CD4-positive, alpha-beta T cell treated with Interleukin-6 for 4 hours (primary cell): Measurements from ENCODE around the gene CELF1.
A peak's percentile ranks its signal among the peaks of the same experiment; 100 is the strongest.

Experiments
- DNase-seq: peaks from one replicate; pipeline ENCODE4 v3.0.0-alpha.2; 2020; ENCODE audit warnings: mixed read lengths

CELF1 gene

DNA sequence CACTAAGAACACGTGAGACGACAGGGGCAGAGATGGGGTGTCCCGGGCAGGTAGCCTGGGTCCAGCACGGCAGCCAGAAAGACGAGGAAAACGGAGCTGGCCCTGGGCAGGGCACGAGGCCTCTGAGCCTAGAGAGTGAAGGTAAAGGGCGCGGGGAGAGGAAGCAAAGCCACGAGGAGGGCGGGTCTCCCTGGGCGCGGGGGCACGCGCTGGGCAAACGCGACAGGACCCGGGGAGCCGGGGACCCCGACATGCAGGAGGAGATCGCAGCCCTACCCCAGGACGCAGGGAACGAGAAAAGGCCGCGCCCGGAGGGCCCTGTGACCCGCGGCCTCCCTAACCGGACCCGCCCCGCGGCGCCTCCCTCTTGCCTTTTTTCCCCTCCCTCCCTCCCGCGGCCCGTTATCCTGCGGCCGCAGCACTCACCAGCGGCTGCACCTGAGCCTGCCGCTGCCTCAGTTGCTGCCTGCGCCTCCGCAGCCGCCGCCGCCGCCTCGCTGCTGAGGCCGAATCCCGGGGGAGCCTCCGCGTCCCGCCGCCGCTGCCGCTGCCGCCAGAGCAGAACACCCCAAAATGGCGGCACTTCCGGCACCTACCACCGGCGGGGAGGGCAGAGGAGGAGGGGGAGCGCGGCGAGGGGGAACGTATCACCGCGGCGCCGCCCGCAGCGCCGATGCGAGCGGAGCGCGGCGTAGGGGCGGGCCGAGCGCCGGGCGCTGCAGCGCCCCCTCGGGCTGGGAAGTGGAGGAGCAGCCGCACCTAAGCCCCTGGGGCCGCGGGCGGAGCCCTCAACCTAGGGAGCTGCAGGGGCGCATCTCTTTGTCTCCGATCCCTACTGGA is at the start of gene CELF1:
TSS of gene CELF1 (minus strand) at position 567 of the 840 bp plus-strand sequence. CDS start 53,609 bp downstream, outside the sequence.
- DNase-seq = peak; percentile 93

DNA sequence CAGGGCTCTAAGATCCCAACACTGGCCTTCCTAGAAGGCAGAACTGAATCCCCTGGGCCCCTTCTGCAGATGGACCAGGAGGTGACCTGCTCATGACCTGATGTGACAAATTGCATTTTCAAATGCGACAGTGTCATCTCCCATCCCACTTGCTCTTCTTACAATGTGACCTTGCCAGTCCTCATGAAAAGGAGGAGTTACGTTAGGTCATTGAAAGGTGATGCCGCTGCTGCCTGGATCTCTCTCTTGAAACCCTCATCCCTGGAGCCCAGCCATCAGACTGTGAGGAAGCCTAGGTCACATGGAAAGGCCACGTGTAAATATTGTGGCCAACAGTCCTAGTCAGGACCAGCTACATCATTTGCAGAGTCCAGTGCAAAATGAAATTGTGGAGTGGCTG is 47.0 kb upstream of the CELF1 start:
- no peak for DNase-seq

DNA sequence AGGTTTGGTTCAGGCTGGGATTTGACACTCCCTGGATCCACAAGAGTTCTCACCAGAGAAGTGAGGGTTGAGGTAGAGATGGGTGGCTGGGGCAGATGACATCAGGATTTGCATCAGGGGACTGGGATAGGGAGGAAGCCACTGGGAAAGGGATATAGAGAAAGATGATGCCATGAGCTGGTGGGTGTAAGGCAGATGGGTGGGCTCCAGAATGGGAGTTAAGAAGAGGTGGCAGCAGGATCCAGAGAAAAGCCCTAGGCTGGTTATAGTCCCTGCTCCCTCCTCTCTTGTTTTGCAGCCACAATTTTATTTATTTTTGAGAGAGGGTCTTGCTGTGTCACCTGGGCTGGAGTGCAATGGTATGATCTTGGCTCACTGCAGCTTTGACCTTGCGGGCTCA is 43.0 kb upstream of the CELF1 start:
- DNase-seq = no peak

DNA sequence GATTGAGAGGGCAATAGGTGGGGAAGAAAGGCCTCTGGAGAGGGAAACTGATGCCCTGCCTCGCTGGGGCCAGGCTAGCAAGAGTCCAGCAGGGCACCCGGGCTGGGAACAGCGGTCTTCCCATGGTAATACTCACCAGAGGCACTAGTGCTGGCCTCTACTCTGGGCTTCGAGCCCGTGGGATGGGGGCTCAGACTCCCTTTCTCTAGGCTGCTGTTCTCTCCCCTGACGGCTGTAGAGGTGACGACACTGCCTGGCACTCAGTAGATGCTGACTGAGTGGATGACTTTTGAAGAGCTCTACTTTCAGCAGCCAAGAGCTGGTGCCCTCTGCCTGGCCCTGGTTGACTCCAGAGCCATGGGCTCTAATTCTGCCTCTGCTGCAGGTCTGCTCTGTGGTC is 42.1 kb upstream of the CELF1 start:
- DNase-seq = no peak

DNA sequence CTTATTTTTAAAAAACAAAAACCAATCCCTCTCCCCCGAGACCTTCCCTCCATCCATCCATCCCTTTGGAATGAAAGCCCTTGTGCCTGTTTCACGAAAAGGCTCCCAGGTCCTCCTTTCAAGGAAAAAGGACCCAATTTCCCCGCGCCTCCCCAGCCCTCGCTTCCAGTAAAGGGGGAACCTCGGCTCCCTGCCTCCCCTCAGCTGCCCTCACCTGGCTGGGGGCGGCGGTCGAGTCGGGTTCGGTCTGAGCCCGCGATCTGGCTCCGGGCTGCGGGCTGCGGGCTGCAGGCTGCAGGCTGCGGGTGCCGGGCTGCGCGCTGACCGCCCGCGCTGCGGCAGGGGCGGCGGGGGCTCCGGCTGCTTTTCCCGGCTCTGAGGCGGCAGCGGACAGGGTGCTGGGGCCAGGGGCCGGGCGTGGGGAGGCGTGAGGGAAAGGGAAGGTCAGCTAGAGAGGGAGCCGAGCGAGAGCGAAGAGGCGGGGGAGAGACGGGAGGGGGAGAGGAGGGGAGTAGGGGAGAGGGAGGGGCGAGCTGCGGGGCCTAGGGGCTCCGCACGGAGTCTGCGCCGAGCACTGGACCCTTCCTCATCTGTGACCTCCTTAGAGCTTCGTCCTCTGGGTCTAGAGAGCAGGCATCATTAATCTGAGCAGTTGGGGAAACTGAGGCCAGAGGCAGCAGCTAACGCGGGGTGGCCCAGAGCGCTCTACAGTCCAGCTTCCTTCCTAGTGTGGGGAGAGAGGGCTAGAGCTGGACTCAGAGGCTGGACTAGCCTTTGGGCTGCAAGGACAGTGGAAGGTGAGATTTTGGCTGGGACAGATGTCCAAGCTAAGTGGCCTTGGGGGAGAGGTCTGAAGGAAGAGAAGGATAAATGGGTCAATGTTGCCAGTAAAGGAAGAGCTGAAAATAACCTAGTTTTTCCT is 41.3 kb upstream of the CELF1 start, which contains the start of gene C1QTNF4:
TSS of gene C1QTNF4 (minus strand) at position 478 of the 922 bp plus-strand sequence. CDS start 3,601 bp downstream, outside the sequence.
- no peak for DNase-seq

DNA sequence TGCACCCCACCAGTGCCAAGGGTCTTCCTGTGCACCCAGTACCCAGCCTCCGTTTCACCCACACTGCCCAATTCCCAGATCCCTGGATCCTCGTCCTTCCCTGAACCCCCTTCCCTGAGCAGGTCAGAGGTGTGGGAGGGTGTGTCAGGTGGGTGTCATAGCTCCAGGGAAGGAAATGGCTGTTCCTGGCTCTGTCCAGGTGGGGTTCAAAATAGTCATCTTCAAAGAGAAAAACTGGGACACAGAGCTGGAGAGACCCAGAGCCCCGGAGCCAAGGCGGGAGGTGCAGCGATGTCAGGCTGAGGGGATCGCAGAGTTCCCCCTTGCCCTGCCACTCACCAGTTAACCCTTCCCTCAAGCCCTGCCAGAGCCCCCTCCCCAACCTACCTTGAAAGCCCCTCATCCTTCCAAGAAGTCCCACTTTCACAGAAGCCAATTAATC is 40.6 kb upstream of the CELF1 start:
- no peak for DNase-seq

DNA sequence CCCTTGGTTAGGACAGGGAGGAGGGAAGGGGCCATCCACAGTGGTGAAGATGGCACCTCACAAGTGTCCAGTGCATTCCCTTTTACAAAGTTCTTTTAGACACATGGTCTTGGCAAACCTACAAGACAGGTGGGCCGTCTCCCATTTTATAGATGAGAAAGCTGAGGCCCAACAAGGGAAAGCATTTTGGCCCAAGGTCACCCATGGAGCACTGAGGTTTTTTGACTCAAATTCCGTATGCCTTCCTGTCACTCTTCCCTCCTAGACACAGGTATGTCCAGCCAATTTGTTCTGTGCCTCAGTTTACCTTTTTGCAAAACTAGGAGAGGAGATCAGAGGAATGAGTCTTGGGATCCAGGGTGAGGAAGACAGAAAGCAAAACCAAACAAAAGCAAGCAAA is 40.0 kb upstream of the CELF1 start:
- DNase-seq = no peak

DNA sequence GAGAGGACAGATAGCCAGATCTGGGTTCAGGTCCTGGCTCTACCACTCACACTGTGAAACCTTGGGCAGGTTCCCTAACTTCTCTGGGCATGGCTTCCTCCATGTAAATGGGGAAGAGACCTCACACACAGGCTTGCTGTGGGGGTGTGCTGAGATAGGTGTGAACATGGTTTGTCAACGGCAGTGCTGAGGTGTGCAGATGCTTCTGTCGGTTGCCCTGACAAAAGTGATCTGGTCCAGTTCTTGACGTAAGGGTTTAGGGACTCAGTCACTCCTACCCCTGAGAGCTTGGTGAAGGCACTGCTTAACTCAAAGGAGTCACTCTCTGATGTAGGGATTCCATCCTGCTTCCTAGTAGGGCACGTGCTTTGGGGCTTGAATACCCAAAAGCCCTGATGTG is 39.3 kb upstream of the CELF1 start:
- DNase-seq = no peak

DNA sequence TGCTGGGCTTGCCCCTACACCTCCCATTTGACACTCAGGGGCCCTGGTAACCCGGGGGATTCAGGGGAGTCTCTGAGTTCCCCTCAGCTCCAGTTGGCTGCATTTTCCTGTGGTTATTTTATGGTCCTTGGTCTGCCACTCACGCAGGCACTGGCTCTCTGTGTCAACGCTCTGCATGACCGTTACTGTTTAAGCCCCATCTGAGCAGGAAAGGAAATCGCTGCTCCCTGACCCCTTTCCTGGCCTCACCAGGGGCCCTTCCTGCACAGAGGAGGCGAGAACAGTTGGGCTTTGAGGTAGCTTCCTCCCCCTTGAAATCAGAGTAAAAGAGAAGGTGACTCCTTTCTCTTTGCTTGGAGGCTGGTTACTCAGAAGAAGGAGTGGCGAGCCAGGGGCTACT is 38.8 kb upstream of the CELF1 start:
- no peak for DNase-seq

DNA sequence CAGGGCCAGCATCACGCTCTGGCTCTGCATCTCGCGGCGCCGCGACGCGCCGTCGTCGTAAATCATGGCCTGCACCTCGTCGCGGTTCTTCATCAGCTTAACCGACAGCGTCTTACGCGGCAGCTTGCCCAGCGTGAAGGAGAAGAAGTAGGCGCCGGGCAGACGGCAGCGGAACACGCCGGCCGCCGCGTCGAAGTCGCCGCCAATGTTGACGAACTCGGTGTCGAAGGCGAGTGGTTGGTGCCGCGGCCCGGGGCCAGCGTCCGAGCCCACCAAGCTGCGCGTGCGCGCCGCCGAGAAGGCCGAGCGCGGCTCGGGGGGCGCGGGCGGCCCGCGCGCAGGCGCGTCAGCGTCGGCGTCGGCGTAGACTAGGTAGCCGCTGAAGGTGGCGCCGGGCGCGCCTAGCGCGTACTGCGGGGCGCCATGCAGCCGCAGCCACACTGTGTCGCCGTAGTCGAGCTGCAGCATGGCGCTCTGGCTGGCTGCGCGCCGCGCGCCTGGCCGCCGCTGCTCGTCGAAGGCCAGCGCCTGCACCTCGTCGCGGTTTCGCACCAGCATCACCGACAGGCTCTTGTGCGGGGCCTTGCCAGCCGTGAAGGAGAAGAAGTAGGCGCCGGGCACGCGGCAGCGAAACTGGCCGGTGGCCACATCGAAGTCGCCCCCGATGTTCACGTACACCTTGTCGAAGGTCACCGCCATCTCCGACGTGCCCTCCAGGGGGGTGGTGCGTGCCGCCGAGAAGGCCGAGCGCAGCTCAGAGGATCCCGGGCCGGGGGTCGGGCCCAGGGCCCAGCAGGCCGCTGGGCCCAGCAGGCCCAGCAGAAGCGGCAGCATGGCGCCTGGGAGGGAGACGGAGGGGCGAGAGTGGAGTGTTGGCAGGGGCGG is 37.3 kb upstream of the CELF1 start:
- no peak for DNase-seq

DNA sequence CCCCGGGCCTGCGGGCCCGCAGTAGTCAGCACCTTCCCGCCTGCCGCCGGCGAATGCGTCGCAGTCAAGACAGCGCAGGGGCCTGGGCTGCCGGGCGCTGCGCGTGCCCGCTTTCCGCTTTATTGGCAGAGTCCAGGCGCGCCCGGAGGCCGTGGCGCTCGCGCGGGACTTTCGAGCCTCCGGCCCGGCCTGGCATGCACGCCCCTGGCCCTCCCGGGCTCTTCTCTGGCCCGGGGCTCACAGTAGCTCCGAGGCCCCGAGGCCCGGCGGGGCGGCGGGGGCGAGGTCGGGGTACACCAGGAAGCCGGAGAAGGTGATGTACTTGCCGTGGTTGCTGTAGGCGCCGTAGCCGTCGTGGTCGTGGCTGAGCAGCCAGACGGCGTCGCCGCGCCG is 36.6 kb upstream of the CELF1 start:
- no peak for DNase-seq

DNA sequence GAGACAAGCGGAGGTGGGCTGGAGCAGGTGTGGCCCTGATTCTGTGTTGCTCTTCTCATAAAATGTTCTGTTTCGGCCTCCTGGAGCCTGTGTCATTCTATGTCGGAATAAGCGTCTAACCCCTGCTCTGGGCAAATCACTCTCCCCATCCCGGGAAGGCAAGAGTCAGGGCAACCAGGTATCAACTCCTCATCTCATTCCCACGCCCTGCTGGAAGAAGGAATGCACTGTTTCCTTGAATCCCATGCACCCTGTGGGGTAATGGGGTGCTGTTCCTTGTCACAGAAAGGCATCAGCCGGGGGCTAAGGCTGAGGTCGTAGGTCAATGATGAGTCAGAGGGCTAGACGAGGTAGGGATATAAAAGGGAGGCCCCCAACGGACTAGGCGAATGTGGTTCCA is 36.2 kb upstream of the CELF1 start:
- no peak for DNase-seq

DNA sequence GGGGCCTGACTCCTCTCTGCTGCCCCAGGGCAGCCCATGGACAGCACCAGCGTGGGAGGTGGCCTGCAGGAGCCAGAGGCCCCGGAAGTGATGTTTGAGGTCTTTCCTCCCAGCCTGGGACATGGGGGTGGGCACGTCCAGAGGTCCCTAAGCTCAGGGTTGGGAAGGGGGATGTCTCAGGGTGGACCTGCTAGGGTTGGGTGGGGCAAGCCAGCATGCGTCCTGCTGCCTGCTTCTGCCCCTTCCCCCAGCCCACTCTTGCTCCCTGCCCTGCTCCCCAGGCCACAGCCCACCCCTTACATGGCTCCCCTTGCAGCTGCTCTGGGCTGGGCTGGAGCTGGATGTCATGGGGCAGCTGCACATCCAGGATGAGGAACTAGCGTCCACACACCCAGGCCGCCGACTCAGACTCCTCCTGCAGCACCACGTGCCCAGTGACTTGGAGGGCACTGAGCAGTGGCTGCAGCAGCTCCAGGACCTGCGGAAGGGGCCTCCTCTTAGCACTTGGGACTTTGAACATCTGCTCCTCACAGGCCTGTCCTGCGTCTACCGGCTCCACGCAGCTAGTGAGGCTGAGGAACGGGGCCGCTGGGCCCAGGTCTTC is 34.9 kb upstream of the CELF1 start:
- no peak for DNase-seq

DNA sequence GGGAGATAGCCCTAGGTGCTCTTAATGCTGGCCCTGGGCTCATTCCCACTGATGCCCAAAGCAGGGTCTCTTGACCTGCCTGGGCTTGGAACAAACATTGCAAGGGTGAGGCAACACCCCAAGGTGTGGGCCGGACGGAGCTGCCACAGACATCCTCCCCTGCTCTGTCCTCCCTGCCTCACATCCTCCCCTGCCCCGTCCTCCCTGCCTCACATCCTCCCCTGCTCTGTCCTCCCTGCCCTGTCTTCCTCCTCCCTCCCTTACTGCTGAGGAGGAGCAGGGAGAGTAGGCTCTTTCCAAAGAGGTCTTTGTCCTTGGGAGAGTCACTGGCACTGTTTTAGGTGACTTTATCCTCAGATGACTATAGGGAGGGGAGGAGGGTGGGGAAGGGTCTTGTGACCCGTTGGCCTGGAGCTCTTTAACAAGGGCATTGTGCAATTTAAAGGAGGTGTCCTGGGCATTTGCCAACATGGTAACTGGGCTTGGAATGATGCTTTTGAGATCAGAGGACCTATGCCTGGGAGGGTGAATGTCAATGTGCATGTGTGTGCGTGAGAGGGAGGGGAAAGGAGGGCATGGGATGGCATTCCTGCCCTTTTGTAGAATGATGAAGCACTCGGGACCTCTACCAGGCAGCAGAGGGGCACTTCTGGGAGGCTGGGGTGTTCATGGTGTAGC is 34.2 kb upstream of the CELF1 start:
- DNase-seq = no peak

DNA sequence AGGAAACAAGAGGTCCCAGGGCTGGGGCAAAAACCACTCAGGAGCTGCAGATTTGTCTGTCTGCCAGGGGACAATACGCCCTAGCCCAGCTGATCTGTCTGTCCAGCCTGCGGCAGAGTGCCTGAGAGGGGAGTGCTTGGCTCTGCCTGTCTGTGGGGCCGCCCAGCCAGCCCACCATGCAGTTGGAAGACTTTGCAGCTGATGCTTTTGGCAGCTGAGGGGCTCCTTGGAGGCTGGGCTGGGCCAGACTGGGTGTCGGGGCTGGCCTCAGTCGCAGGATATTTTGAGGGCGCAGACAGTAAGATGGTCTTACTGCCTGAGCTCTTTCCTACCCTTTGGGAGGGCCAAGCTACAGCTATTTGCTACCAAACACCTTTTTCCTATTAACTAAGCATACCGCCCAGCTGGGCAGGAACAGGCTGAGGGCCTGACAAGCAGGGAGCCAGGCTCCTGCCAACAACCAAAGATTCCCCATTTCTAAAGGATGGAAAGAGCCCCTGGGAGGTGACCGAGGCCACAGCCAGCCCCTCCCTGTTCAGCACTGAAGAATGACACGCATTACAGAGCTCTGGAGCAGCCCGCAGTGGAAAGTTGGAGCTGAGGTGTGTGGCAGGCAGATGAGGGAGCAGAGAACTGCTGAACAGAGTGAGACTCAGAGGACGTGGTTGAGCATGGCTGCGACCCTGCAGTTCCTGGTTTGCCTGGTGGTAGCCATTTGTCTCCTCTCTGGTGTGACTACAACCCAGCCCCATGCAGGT is 33.3 kb upstream of the CELF1 start, which contains the start of gene FAM180B:
TSS of gene FAM180B (plus strand) at position 581 of the 758 bp plus-strand sequence. CDS start at position 672, 91 bp downstream.
- DNase-seq = no peak

DNA sequence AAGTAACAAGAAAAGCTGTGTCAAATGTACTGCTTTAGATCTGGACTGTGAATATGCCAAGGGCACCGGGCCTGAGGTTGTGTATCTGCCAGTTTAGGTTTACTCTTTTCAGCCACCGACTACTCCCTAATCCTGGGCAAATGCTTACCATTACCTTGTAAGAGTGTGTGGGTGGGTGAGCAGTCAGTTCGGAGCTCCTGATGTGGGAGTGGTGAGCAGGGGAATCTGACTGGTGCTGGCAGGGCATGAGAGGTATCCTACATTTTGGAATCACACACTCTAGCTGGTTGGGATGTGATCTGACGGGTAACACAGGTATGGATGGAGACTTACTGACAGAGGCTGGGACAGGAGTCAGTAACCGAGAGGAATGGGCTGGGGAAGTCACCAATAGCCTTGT is 30.9 kb upstream of the CELF1 start:
- no peak for DNase-seq

DNA sequence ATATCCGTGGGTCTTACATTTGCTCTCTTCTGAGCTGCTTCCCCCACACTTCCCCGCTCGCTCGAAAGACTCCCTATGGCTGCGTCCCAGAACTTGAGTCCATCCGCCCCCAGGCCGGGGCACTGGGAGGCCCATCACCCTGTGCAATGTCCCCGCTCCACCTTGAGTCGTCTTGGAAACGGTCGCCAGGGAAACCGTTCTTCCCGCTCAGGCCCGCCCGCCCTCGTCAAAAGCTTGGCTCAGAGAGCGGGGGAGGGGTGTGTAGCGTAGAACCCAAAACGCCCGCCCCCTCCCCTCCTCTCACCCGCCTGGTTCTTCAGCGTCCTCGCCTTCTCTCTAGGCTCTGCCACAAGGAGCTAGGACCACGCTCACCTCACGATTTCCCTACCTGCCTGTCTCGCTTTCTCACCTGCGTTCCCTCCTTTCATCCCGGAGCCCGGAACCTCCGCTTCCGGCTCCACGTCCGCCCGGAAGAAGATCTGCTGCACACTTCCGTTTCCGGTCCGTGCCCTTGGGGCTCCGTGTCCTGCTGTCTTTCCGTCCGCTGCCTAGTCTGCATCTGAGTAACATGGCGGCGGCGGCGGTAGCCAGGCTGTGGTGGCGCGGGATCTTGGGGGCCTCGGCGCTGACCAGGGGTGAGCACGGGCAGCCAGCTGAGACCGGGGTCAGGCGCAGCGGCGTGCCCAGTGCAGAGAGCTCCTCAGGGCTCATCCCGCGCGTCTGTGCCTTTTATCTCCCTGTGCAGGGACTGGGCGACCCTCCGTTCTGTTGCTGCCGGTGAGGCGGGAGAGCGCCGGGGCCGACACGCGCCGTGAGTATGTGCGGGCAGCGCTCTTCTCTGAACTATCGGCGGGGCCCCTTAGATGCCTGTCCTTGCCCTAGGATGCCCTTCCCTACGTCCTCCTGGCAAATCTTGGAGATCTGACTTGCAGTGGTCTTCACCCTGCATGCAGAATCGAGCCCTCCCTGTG is 25.9 kb upstream of the CELF1 start, which contains the start of the genes KBTBD4 and NDUFS3:
TSS of gene KBTBD4 (minus strand) at position 447 of the 971 bp plus-strand sequence. CDS start at position 428, 19 bp downstream.
TSS of gene NDUFS3 (plus strand) at position 551 of the 971 bp plus-strand sequence. CDS start at position 569, 18 bp downstream.
- DNase-seq = peak; percentile 87

DNA sequence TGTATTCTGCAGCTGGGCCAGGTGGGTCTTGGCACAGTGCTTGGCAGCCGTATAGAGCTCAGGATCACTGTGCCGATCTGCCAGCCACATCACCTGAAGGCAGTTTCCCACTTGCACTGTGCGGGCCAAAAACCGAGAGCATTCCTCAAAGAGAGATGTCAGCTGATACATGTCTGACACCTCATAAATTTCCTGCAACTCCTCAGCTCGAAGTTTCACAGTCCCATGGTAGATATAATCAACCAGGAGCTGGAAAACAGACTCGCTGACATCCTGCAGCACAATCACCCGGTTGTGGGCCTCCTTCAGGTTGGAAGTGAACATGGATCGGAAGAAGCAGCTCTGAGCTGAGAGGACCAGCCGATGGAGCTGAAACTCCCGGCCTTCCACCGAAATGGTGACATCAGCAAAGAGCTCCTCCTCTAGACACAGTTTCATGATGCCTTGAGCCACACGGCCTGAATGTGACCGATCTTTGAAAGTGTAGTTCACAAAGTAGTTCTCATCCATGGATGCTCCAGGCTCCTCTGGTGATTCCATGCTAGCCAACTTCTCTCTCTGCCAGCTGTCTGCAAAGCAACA is 24.6 kb upstream of the CELF1 start:
- no peak for DNase-seq

DNA sequence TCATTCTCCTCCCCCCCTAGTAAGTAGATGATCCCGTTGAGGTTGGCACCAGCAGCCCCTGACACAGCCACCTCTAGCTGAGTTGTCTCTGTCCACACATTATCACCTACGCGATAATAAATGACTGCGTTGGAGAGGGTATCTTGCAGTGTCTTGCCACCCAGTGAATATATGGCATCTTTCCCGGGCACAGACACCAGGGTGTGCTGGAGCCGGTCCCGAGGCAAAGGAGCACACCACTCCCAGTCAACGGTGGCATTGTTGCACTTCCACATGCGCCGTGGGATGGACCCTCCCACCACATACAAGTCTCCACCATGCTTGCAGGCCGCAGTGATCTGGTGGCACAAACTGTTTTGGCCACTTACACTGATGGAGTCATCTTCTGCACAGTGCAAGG is 20.4 kb upstream of the CELF1 start:
- no peak for DNase-seq
